HepG2 (cell line): ENCODE data around the gene SLC22A12. TPM values are rescaled to one million over a fixed set of nuclear protein-coding genes. Genes with fewer than 3 reads are reported as not detected.

ENCODE experiments used
- ATAC-seq: fragments of 200-7000 bp; cut with Tn5 transposase; 3 replicates; pipeline ENCODE4 v1.9.1; 2020; ENCODE audit warnings: mild to moderate bottlenecking, moderate library complexity
- BruUV-seq: library from RNA; stranded (reverse); fragments of 400-500 nt; replicated peaks from 2 replicates; lab custom pipeline; 2021; lab: Mats Ljungman, UMichigan
- CTCF ChIA-PET: fragments of 300-600 bp; formaldehyde crosslinking; extraction: SDS; loops from one replicate; lab custom pipeline; 2021; ENCODE audit warnings: low total read pairs, inconsistent platforms, low intra/inter-chr PET ratio; lab: Yijun Ruan, JAX
- POLR2A ChIA-PET: fragments of 350-600 bp; sonication (Branson Sonifier 250); formaldehyde crosslinking; loops from one replicate; lab custom pipeline; 2020; ENCODE audit warnings: antibody characterized with exemption, inconsistent platforms; lab: Yijun Ruan, JAX
- DNase-seq: peaks from one replicate; pipeline ENCODE4 v3.0.0-alpha.2; 2015; ENCODE audit warnings: low spot score
- FAIRE-seq: peaks from 3 replicates; lab custom pipeline; 2011; peaks lifted over from hg19 to GRCh38; lab: Jason Lieb, UNC
- H2AFZ ChIP-seq: one replicate; pipeline ENCODE4 v1.6.1; 2011; ENCODE audit warnings: low read length, inconsistent platforms
- H3K27ac ChIP-seq: fragments of 300-600 bp; 3 replicates; pipeline ENCODE4 v1.8.0; 2011; ENCODE audit warnings: mixed run types, mild to moderate bottlenecking, mixed read lengths, low read length, inconsistent platforms; ENCODE audit not compliant: insufficient read depth; ENCODE audit errors: extremely low read length
- H3K27me3 ChIP-seq, 2 experiments: fragments of 200-600 bp in 1 of 2; 2 replicates in 1 of 2; 3 replicates in 1 of 2; pipeline versions ENCODE4 v1.6.0 to v1.8.0; 2011; ENCODE audit warnings: low read length in 2 of 2, mild to moderate bottlenecking in 2 of 2, moderate library complexity in 2 of 2, inconsistent platforms in 1 of 2; ENCODE audit not compliant: insufficient read depth in 2 of 2, control insufficient read depth in 1 of 2
- H3K36me3 ChIP-seq, 2 experiments: fragments of 200-600 bp in 1 of 2; replicated peaks in 1 of 2; 2 replicates in 1 of 2; 3 replicates in 1 of 2; pipeline versions ENCODE4 v1.5.1 to v1.8.0; 2011; ENCODE audit warnings: low read length in 2 of 2, inconsistent platforms in 1 of 2; ENCODE audit not compliant: insufficient read depth in 2 of 2, control insufficient read depth in 1 of 2
- H3K4me1 ChIP-seq: 2 replicates; pipeline ENCODE4 v1.5.1; 2012; ENCODE audit warnings: low read length, inconsistent platforms; ENCODE audit not compliant: insufficient read depth
- H3K4me2 ChIP-seq: 2 replicates; pipeline ENCODE4 v1.6.0; 2011; ENCODE audit warnings: low read depth, low read length, inconsistent platforms
- H3K4me3 ChIP-seq, 3 experiments: fragments of 200-600 bp in 1 of 3; sonication (generic), shearing (Covaris generic) in 1 of 3; replicated peaks in 1 of 3; 2 replicates each; pipeline ENCODE4 v1.5.1; 2011 to 2016; ENCODE audit warnings: low read length in 3 of 3, inconsistent platforms in 2 of 3, low read depth in 2 of 3, mild to moderate bottlenecking in 2 of 3, control low read depth in 1 of 3, mixed read lengths in 1 of 3; ENCODE audit not compliant: insufficient read depth in 1 of 3
- H3K79me2 ChIP-seq: one replicate; pipeline ENCODE4 v1.6.1; 2011; ENCODE audit warnings: low read length, inconsistent platforms; ENCODE audit not compliant: insufficient read depth
- H3K9ac ChIP-seq: 2 replicates; pipeline ENCODE4 v1.6.0; 2011; ENCODE audit warnings: mild to moderate bottlenecking, low read depth, low read length, inconsistent platforms; ENCODE audit not compliant: insufficient read depth
- H3K9me3 ChIP-seq: 2 replicates; pipeline ENCODE4 v1.5.1; 2012; ENCODE audit warnings: mild to moderate bottlenecking, low read length
- H4K20me1 ChIP-seq: 2 replicates; pipeline ENCODE4 v1.6.0; 2011; ENCODE audit warnings: inconsistent platforms, mild to moderate bottlenecking, low read length, moderate library complexity; ENCODE audit not compliant: insufficient read depth
- EP300 ChIP-seq, 3 experiments: sonication (generic) in 1 of 3; formaldehyde crosslinking in 1 of 3; IDR thresholded peaks; 2 replicates each; pipeline versions ENCODE4 v1.5.1 to v1.6.1; 2011 to 2020; ENCODE audit warnings: low read depth in 2 of 3, low read length in 2 of 3, borderline replicate concordance in 1 of 3, improper control_type of control experiment in 1 of 3, mild to moderate bottlenecking in 1 of 3, missing genetic modification reagents in 1 of 3, moderate library complexity in 1 of 3
- HDAC2 ChIP-seq: sonication (generic); formaldehyde crosslinking; IDR thresholded peaks from 2 replicates; pipeline ENCODE4 v1.4.0; 2020; ENCODE audit warnings: missing genetic modification reagents
- IRX3 ChIP-seq: sonication (generic); formaldehyde crosslinking; IDR thresholded peaks from 2 replicates; pipeline ENCODE4 v1.8.1; 2023; ENCODE audit warnings: mild to moderate bottlenecking, low read depth, missing genetic modification reagents, borderline replicate concordance
- SAP130 ChIP-seq: IDR thresholded peaks from 2 replicates; pipeline ENCODE4 v1.6.1; 2016; ENCODE audit warnings: low read depth
- ZIK1 ChIP-seq: sonication (generic); formaldehyde crosslinking; IDR thresholded peaks from 2 replicates; pipeline ENCODE4 v1.5.0; 2020; ENCODE audit warnings: mild to moderate bottlenecking, low read depth, missing genetic modification reagents, borderline replicate concordance
- ZNF124 ChIP-seq: sonication (generic); formaldehyde crosslinking; IDR thresholded peaks from 2 replicates; pipeline ENCODE4 v1.4.0; 2020; ENCODE audit warnings: missing genetic modification reagents
- ZNF331 ChIP-seq: sonication (generic); formaldehyde crosslinking; IDR thresholded peaks from 2 replicates; pipeline ENCODE4 v1.4.0; 2020; ENCODE audit warnings: missing genetic modification reagents
- ZNF530 ChIP-seq: sonication (generic); formaldehyde crosslinking; IDR thresholded peaks from 2 replicates; pipeline ENCODE4 v1.5.0; 2020; ENCODE audit warnings: low read depth, mild to moderate bottlenecking, missing genetic modification reagents
- ZNF563 ChIP-seq: sonication (generic); formaldehyde crosslinking; IDR thresholded peaks from 2 replicates; pipeline ENCODE4 v1.8.0; 2022; ENCODE audit warnings: mild to moderate bottlenecking, moderate library complexity, missing genetic modification reagents
- ZNF670 ChIP-seq: sonication (generic); formaldehyde crosslinking; IDR thresholded peaks from 2 replicates; pipeline ENCODE4 v1.8.0; 2022; ENCODE audit warnings: mild to moderate bottlenecking, missing genetic modification reagents, borderline replicate concordance
- ZNF761 ChIP-seq: sonication (generic); formaldehyde crosslinking; conservative IDR thresholded peaks from 2 replicates; pipeline ENCODE4 v1.4.0; 2020; ENCODE audit warnings: mild to moderate bottlenecking, missing genetic modification reagents
- ZNF781 ChIP-seq: sonication (generic); formaldehyde crosslinking; IDR thresholded peaks from 2 replicates; pipeline ENCODE4 v1.5.1; 2020; ENCODE audit warnings: borderline replicate concordance, mild to moderate bottlenecking, missing genetic modification reagents; ENCODE audit errors: not compliant biosample characterization
- WGBS: methylation state at CpG from one replicate; pipeline ENCODE4 v1.1.6; 2017; ENCODE audit warnings: low lambda C conversion rate; 5-methylcytosine and 5-hydroxymethylcytosine counted together
- in situ Hi-C: cut with HindIII; loops from 2 replicates; pipeline ENCODE4 v1.10.0; 2017; ENCODE audit warnings: low pct_unique_long_range_greater_than_20kb; ENCODE audit not compliant: extremely low pct_ligation_motif_present
- intact Hi-C: fragments of 100-400 bp; cut with micrococcal nuclease; formaldehyde crosslinking; loops from one replicate; pipeline ENCODE4 v1.10.0; 2022; ENCODE audit not compliant: unreplicated experiment
- polyA plus RNA-seq, 8 experiments: library from polyadenylated mRNA; depleted of rRNA in 3 of 8; stranded (reverse) in 7 of 8; unstranded in 1 of 8; fragments of >200 nt; fragmentation: Illumina TruSeq in 4 of 8; extraction: Trizol in 4 of 8; gene quantifications; 2 replicates each; pipeline versions ENCODE4 v1.2.1 to v1.2.3, GENCODE V29; 2011 to 2016; ENCODE audit warnings: low read depth in 4 of 8, missing spikeins in 1 of 8, mixed read lengths in 1 of 8; ENCODE audit not compliant: insufficient read depth in 1 of 8
- total RNA-seq, 5 experiments: library from RNA; depleted of rRNA; stranded (reverse); fragments of >200 nt; fragmentation: Illumina TruSeq; extraction: Trizol; gene quantifications; 2 replicates each; pipeline ENCODE4 v1.2.3, GENCODE V29; 2016; ENCODE audit warnings: low read depth in 1 of 5
- TF ChIP-seq, protein P1 (sequence below): sonication (generic); formaldehyde crosslinking; IDR thresholded peaks from 2 replicates; pipeline ENCODE4 v1.8.0; 2023; ENCODE audit warnings: mild to moderate bottlenecking, missing genetic modification reagents
- TF ChIP-seq, protein P2 (sequence below): sonication (generic); formaldehyde crosslinking; IDR thresholded peaks from 2 replicates; pipeline ENCODE4 v1.8.1; 2023; ENCODE audit warnings: mild to moderate bottlenecking, missing genetic modification reagents

The SLC22A12 gene
- total and polyA plus RNA-seq, 2 of the 13 experiments (the other 11 are each of a cell fraction or from before 2014, with no cell fraction given): not detected

DNA sequence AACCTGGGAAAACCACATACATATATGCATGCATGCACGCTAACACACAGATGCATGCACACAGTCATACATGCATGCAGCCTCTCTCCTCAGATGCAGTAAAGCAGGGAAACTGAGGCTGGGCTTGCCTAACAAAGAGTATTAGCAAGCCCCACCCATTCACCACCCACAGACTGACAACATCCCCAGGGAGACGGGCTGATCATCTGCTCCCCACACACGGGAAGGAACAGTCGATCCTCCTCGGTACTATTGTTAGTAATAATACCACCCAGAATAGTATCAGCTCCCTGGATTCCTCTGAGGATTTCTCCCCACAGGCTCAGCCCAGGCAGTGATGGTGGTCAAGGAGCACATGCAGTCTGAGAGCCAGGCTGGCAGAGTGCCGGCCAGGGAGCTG is 41.2 kb downstream of the SLC22A12 start:
- Histone ChIP-seq H3K4me1 (no peaks in the 10 kb centered on the region), H3K27ac (no peak overlapping the region), H3K9ac (no peak overlapping the region), H3K27me3 (peaks cover 11 to 57% of the 10 kb centered on the region in 2 experiments), H3K9me3 (no peaks in the 10 kb centered on the region), H3K79me2 (no peaks in the 10 kb centered on the region), H3K36me3 (no peaks in the 10 kb centered on the region), H2AFZ (no peak overlapping the region), H4K20me1 (no peaks in the 10 kb centered on the region), H3K4me3 (no peak overlapping the region), H3K4me2 (no peak overlapping the region)
- FAIRE-seq: no peak
- no peak for DNase-seq
- TF ChIP-seq ZNF781 (CRISPR knock-in tag) (no peak), HDAC2 (CRISPR knock-in tag) (no peak), SAP130 (no peak), ZNF670 (no peak), ZIK1 (CRISPR knock-in tag) (no peak), ZNF563 (CRISPR knock-in tag) (no peak), ZNF761 (CRISPR knock-in tag) (no peak), ZNF124 (CRISPR knock-in tag) (no peak), EP300 (IDR thresholded peaks at IDR 0.05; ENCODE audit: low read depth in 2 of 2, low read length in 2 of 2) (no peak), EP300 (CRISPR knock-in tag; IDR thresholded peaks at IDR 0.05; ENCODE audit: borderline replicate concordance) (no peak), ZNF331 (CRISPR knock-in tag) (no peak), IRX3 (CRISPR knock-in tag) (no peak), ZNF530 (CRISPR knock-in tag) (no peak)
- TF ChIP-seq, protein P1, sequence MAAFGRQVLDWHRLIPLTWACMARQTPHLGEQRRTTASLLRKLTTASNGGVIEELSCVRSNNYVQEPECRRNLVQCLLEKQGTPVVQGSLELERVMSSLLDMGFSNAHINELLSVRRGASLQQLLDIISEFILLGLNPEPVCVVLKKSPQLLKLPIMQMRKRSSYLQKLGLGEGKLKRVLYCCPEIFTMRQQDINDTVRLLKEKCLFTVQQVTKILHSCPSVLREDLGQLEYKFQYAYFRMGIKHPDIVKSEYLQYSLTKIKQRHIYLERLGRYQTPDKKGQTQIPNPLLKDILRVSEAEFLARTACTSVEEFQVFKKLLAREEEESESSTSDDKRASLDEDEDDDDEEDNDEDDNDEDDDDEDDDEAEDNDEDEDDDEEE (CRISPR knock-in tag): no peak
- TF ChIP-seq, protein P2, sequence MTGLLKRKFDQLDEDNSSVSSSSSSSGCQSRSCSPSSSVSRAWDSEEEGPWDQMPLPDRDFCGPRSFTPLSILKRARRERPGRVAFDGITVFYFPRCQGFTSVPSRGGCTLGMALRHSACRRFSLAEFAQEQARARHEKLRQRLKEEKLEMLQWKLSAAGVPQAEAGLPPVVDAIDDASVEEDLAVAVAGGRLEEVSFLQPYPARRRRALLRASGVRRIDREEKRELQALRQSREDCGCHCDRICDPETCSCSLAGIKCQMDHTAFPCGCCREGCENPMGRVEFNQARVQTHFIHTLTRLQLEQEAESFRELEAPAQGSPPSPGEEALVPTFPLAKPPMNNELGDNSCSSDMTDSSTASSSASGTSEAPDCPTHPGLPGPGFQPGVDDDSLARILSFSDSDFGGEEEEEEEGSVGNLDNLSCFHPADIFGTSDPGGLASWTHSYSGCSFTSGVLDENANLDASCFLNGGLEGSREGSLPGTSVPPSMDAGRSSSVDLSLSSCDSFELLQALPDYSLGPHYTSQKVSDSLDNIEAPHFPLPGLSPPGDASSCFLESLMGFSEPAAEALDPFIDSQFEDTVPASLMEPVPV: no peak
- ATAC-seq: no peak
- POLR2A ChIA-PET: no interaction called here
- in situ Hi-C loops: no loop called here
- WGBS: 100% methylated on average over 1 of the region's 6 CpGs
- intact Hi-C loops: no loop called here
- no TSS peak for BruUV-seq
- CTCF ChIA-PET: no interaction called here
